Measurements from ENCODE around the gene RSPH1.
A peak's percentile ranks its signal among the peaks of the same experiment; 100 is the strongest.

RSPH1 gene

GRCh38 chr21:42513151-42513984 lies 17.3 kb upstream of the RSPH1 start, which contains the start of gene SLC37A1:
TSS of gene SLC37A1 (plus strand) at chr21:42513852. CDS start at chr21:42518455, 4,603 bp downstream.
- DNase-seq (ENCODE audit: low spot score), result peak; percentile 81

GRCh38 chr21:42512346-42513034 lies 16.5 kb upstream of the RSPH1 start:
- DNase-seq (ENCODE audit: low spot score), result no peak

DNA sequence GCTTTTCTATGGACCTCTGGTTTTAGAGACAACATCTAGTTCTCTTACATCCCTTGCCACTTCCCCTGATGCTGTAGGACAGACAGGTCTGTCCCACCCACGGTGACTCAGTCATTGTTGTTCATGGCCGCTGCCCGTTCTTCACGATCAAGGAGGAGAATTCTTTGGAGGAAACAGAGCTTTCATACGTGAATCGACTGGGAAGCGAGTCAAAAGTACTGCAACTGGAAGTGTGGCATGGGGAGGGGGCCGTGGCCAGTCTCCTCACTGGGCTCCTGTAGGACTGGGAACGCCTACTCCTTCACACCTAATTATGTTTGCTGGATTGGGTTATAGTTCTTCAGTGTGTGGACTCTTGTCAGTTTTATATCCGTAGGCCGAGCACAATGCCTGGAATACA lies 13.2 kb upstream of the RSPH1 start:
- DNase-seq (ENCODE audit: low spot score), result no peak

GRCh38 chr21:42508371-42508770 lies 12.3 kb upstream of the RSPH1 start:
- no peak for DNase-seq (ENCODE audit: low spot score)

DNA sequence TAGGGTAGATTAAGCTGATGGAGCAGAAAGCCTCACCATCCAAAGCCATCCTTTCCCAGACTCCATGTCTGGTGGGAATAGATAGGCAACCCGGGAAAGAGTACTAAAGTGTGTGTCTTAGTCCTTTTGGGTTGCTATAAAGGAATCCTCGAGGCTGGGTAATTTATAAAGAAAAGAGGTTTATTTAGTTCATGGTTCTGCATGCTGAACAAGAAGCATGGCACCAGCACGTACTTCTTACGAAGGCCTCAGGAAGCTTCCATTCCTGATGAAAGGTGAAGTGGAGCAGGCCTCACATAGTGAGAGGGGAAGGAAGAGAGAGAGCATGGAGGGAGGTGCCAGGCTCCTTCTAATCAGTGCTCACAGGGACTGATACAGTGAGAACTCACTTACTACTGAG lies 11.4 kb upstream of the RSPH1 start:
- no peak for DNase-seq (ENCODE audit: low spot score)

DNA sequence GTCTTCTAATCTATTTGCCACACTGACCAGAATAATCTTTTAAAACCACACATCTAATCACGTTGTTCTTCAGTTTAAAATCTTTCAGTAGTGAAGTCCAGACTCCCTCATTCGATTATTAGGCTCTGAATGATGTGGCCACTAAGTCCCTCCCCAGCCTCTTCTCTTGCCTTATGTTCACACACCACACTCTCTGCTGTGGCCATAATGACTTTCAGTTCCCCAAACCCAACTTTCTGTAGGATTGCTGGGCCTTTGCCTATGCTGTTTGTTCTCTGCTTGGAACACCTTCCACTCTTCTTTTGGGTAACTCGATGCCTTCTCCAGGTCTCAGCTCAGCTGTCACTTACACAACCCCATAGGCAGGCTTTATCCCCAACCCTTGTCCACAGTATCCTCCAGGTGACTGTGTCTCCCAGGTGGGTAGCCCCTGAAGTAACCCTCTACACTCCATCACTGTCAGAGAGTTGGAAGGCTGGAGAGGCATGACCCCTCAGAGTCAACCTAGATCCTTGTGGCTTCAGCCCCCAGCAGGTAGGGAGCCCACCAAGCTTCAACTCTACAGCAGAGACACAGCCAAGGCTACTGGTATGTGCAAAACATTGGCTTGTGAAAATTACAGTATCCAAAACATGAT lies 9.2 kb upstream of the RSPH1 start:
- no peak for DNase-seq (ENCODE audit: low spot score)

- no peak for DNase-seq (ENCODE audit: low spot score)
Measured at GRCh38 chr21:42503711-42504110, 7.7 kb upstream of the RSPH1 start.

- DNase-seq (ENCODE audit: low spot score), result no peak
Measured at GRCh38 chr21:42500736-42501135, 4.7 kb upstream of the RSPH1 start.

DNA sequence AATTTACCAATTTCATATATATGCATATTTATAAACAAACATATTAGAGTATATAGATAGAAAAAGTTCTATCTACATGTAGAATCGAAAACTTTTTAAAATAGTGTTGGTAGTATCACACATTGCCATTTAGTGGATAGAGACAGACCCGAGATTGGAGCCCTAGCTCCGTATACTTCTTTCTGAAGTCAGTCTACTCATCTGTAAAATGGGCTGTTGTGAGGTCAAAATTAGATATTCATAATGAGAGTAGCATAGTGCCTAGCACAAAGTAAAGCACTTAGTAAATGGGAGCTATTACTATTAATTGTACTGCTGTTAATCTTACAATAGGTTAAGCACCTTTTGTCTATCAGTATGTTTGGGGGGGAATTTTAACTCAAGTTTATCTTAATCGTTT lies 4.2 kb upstream of the RSPH1 start:
- DNase-seq (ENCODE audit: low spot score), result no peak

- no peak for DNase-seq (ENCODE audit: low spot score)
Measured at GRCh38 chr21:42499444-42500112, 3.6 kb upstream of the RSPH1 start.

GRCh38 chr21:42498012-42498411 lies 2.0 kb upstream of the RSPH1 start:
- DNase-seq (ENCODE audit: low spot score), result no peak

- no peak for DNase-seq (ENCODE audit: low spot score)
Measured at GRCh38 chr21:42496839-42497202, 797 bp upstream of the RSPH1 start.

DNA sequence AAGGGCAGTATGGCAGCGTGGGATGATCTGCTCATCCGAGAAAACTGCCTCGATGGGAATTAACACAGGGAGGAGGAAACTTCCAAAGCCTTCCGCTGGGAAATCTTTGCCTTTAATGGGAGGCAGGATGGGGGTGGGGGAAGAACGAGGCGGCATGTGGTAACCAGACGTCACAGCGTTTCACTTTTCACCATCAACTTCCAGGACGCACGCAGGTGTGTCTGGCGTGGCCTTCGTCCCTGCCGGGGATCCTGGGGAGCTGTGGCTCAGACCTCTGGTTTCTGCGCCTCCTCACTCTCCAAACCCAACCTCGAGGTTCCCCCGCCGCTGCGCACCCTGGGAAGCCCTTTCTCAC lies 282 bp downstream of the RSPH1 start:
- DNase-seq (ENCODE audit: low spot score), result no peak

DNA sequence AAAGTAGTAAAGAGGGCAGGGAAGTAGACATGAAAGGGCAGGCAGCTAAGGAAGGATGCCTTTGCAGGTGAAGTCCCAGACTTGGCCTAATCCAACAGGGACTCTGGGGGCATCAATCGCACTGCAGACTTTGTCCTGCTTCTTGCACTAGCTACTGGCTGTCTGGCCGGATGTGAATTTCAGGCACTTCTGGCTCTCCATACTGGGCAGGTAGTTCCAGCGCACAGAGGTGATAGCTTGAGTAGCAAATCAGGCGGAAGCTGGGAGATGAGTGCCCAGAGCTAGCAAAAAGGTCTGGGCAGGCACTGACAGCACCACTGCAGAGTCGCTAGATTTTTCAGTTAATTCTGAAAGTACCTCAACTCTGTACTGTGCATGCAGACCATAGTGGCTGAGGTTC lies 997 bp downstream of the RSPH1 start:
- no peak for DNase-seq (ENCODE audit: low spot score)

DNA sequence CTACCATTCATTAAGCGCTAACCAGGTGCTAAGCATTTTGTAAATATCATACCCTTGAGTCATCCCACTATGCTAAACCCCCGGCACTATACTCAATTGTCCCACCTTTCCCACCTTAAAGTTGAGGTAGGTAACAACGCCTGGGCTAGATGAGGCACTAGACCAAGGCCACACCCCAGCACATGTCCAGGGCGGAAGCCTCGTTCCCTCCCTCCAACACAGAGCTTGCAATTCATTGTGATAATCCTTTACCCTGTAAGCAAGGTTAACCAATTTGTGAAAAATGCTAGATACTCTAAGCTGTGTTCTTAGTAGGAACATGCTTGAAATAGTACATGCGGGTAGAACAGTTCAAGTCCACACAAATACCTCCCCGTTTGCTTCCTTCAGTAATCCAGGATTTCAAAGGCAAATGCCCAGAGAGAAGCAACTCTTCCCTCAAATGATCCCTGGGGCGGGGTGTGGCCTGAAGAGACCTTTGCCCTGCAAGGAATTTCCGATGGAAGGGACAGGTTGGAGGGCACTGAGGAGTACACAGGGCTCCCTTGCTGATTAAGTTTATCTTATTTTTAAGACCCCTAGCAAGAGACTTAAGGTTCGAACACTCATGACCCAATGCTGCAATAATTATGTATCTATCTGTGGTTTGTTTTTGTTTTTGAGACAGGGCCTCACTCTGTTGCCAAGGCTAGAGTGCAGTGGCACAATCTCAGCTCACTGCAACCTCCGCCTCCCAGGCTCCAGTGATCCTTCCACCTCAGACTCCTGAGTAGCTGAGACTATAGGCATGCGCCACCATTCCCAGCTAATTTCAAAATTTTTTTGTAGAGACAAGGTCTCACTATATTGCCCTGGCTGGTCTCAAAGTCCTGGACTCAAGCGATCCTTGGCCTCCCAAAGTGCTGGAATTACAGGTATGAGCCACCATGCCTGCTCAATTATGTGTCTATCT lies 2.6 kb downstream of the RSPH1 start:
- DNase-seq (ENCODE audit: low spot score), result no peak

GRCh38 chr21:42492201-42492600 lies 3.8 kb downstream of the RSPH1 start:
- DNase-seq (ENCODE audit: low spot score), result no peak

- DNase-seq (ENCODE audit: low spot score), result no peak
Measured at GRCh38 chr21:42491328-42491727, 4.7 kb downstream of the RSPH1 start.

DNA sequence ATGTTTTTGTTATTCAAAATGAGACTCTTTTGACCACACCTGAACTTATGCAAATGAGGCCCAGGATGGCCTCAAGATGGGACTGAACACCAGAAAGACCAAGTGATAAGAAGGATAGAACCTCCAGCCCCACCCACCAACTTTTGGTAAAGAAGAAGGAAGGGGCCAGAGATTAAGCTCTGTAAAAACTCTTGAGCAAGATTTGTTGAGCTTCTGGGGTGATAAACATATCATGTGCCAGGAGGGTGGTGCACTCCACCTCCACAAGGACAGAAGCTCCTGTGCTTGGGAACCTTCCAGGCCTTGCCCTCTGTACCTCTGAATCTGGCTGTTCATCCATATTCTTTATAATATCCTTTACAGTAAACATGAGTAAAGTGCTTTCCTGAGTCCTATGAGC lies 5.3 kb downstream of the RSPH1 start:
- DNase-seq (ENCODE audit: low spot score), result no peak

- no peak for DNase-seq (ENCODE audit: low spot score)
Measured at GRCh38 chr21:42489991-42490390, 6.0 kb downstream of the RSPH1 start.

GRCh38 chr21:42489006-42489563 lies 6.9 kb downstream of the RSPH1 start:
- DNase-seq (ENCODE audit: low spot score), result no peak

DNA sequence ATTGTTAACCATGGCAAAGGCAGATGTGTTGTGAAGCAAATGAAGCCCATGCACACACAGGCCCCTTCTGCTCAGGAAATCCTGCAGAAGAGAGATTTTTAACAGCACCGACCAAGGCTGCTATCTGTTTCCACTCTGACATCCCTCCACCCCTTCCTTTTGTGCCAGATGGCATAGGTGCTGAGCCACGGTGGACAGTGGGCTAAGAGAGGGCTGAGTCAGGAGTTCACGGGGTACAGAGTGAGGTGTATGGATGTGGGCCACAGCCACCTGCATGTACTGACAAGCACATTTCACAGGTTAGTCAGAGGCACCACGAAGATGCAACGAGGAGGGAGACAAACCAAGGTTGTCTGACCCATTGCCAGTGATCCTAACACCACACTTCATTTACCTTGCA lies 9.5 kb downstream of the RSPH1 start:
- DNase-seq (ENCODE audit: low spot score), result no peak
